ENCODE results near the gene EIF4G3.

DNA sequence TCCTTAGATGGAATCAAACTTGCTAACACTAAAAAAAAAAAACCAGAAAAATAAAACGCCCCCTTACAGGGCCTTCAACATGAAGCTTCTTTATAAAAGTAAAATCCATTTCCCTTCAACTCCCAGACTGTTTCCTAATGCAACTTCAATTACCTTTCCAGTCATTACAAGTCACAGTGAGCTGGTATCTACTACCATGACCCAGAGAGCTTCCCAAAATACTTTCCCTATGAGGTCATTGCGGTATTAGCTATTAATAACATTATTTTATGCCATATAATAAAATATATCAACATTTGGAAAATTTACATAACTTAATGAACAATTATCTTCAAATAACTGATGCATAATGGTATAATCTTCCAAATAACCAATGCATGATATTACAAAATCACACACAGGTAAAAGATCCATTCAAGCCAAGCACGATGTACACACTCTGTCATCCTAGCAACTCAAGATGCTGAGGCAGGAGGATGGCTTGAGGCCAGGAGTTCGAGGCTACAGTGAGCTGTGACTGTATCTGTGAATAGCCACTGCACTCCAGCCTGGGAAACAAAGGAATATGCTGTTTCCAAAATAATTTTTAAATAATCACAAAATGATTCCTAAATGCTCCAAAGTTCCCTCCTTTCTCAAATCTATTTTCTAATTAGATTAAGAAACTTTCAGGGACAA lies 24.1 kb downstream of the EIF4G3 start:
- TF ChIP-seq, protein P1, sequence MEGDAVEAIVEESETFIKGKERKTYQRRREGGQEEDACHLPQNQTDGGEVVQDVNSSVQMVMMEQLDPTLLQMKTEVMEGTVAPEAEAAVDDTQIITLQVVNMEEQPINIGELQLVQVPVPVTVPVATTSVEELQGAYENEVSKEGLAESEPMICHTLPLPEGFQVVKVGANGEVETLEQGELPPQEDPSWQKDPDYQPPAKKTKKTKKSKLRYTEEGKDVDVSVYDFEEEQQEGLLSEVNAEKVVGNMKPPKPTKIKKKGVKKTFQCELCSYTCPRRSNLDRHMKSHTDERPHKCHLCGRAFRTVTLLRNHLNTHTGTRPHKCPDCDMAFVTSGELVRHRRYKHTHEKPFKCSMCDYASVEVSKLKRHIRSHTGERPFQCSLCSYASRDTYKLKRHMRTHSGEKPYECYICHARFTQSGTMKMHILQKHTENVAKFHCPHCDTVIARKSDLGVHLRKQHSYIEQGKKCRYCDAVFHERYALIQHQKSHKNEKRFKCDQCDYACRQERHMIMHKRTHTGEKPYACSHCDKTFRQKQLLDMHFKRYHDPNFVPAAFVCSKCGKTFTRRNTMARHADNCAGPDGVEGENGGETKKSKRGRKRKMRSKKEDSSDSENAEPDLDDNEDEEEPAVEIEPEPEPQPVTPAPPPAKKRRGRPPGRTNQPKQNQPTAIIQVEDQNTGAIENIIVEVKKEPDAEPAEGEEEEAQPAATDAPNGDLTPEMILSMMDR (IDR thresholded peaks at IDR 0.05) = no peak
- no peak for TF ChIP-seq EP300 (IDR thresholded peaks at IDR 0.05; ENCODE audit: low read depth)
- no peak for TF ChIP-seq POLR2AphosphoS5 (IDR thresholded peaks at IDR 0.05)
- TF ChIP-seq POLR2A (IDR thresholded peaks at IDR 0.05) = no peak

Data from transverse colon (tissue), 4 donors.